PFSK-1 (cell line): ENCODE results near the gene PCDH8.

Experiments
- FOXP2 ChIP-seq: optimal IDR thresholded peaks from 2 replicates; pipeline ENCODE3; 2011; ENCODE audit warnings: borderline replicate concordance, control low read depth, inconsistent platforms; ENCODE audit not compliant: insufficient read depth; ENCODE audit errors: extremely low read length, extremely low read depth
- POLR2AphosphoS5 ChIP-seq: IDR thresholded peaks from 2 replicates; pipeline ENCODE4 v1.6.1; 2012; ENCODE audit warnings: low read depth, mild to moderate bottlenecking, control low read depth, low read length, moderate library complexity
- REST ChIP-seq, 2 experiments: IDR thresholded peaks; 2 replicates each; pipeline versions ENCODE4 v1.6.1 to v1.8.0; 2011 to 2012; ENCODE audit warnings: low read depth in 2 of 2, low read length in 2 of 2, control low read depth in 1 of 2, inconsistent platforms in 1 of 2, mild to moderate bottlenecking in 1 of 2, moderate library complexity in 1 of 2; ENCODE audit not compliant: insufficient read depth in 1 of 2
- SIN3A ChIP-seq: IDR thresholded peaks from 2 replicates; pipeline ENCODE4 v1.6.1; 2012; ENCODE audit warnings: mild to moderate bottlenecking, low read length, moderate library complexity, borderline replicate concordance; ENCODE audit not compliant: insufficient read depth
- TAF1 ChIP-seq: IDR thresholded peaks from 2 replicates; pipeline ENCODE4 v1.6.1; 2012; ENCODE audit warnings: low read length, control low read depth, borderline replicate concordance; ENCODE audit not compliant: insufficient read depth

The PCDH8 gene

GRCh38 chr13:52879950-52880741 is 31.7 kb upstream of the PCDH8 start:
- no peak for TF ChIP-seq TAF1
- TF ChIP-seq POLR2AphosphoS5, result no peak
- TF ChIP-seq REST (IDR thresholded peaks at IDR 0.05; ENCODE audit: insufficient read depth in 1 of 2, low read depth in 2 of 2, low read length in 2 of 2), result no peak
- no peak for TF ChIP-seq FOXP2
- TF ChIP-seq SIN3A, result no peak

GRCh38 chr13:52878831-52879230 is 30.4 kb upstream of the PCDH8 start:
- TF ChIP-seq FOXP2 (no peak), REST (IDR thresholded peaks at IDR 0.05; ENCODE audit: insufficient read depth in 1 of 2, low read depth in 2 of 2, low read length in 2 of 2) (no peak), SIN3A (no peak), TAF1 (no peak), POLR2AphosphoS5 (no peak)

- TF ChIP-seq TAF1, result no peak
- TF ChIP-seq SIN3A, result no peak
- no peak for TF ChIP-seq POLR2AphosphoS5
These were observed 21.7 kb upstream of the PCDH8 start for GRCh38 chr13:52870143-52870542.

- no peak for TF ChIP-seq TAF1
- TF ChIP-seq POLR2AphosphoS5, result no peak
- no peak for TF ChIP-seq REST (IDR thresholded peaks at IDR 0.05; ENCODE audit: insufficient read depth in 1 of 2, low read depth in 2 of 2, low read length in 2 of 2)
- no peak for TF ChIP-seq FOXP2
- TF ChIP-seq SIN3A, result no peak
These were observed 21.2 kb upstream of the PCDH8 start for GRCh38 chr13:52869621-52870020.

- no peak for TF ChIP-seq SIN3A
- TF ChIP-seq FOXP2, result no peak
- TF ChIP-seq TAF1, result no peak
- TF ChIP-seq REST (IDR thresholded peaks at IDR 0.05; ENCODE audit: insufficient read depth in 1 of 2, low read depth in 2 of 2, low read length in 2 of 2), result no peak
- TF ChIP-seq POLR2AphosphoS5, result no peak
These were observed 20.6 kb upstream of the PCDH8 start for GRCh38 chr13:52869050-52869449.
